COLO668 (cell line): ENCODE data around the gene COL15A1.

Experiments used
- DNase-seq: peaks from one replicate; lab custom pipeline; 2025; ENCODE audit not compliant: unreplicated experiment; lab: John Stamatoyannopoulos, UW

Gene COL15A1

GRCh38 chr9:99030610-99031109 lies 87.0 kb downstream of the COL15A1 start:
- DNase-seq, result no peak

DNA sequence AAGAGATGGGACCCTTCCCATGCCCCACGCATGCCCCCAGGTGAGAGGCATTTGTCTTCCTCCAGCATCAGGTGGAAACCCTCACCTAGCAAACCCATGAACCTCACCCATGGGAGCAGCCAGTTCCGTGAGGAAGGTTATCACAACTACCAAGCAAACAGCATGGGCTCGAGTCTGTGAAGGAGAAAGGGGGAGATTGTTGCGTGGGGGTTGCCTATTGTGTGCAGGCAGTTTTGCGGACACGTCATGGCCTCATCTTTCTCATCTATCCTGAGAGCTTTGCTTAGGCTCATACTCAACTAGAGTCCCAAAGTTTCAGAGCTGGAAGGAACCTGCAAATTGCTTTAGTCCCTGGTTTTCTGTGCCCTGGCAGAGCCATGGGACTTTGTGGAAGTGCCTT lies 87.6 kb downstream of the COL15A1 start:
- no peak for DNase-seq

- DNase-seq, result no peak
Observed at GRCh38 chr9:99031994-99032393, 88.3 kb downstream of the COL15A1 start.

- no peak for DNase-seq
Observed at GRCh38 chr9:99034149-99034548, 90.4 kb downstream of the COL15A1 start.

DNA sequence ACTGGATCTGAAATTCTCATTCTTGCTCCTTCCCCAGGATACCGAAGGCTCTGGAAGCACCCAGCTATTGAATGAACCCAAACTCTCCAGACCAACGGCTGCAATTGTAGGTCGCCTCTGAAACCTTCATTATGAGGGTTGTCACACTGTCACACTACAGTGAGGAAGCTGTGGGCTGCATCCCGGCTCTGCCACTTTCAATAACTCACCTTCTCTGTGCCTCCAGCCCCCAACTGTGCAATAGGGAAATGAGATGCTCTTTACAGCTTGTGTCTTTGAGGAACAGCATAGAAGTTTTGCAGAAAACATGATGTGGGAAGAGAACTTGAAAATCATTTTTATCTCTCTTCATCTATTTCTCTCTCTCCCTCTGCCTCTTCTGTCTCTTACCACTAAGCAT lies 91.6 kb downstream of the COL15A1 start:
- DNase-seq, result no peak

GRCh38 chr9:99037769-99038483 lies 94.2 kb downstream of the COL15A1 start:
- DNase-seq, result no peak

- DNase-seq, result no peak
Observed at GRCh38 chr9:99038484-99038820, 94.7 kb downstream of the COL15A1 start.

GRCh38 chr9:99039505-99040182 lies 95.9 kb downstream of the COL15A1 start:
- DNase-seq, result no peak

DNA sequence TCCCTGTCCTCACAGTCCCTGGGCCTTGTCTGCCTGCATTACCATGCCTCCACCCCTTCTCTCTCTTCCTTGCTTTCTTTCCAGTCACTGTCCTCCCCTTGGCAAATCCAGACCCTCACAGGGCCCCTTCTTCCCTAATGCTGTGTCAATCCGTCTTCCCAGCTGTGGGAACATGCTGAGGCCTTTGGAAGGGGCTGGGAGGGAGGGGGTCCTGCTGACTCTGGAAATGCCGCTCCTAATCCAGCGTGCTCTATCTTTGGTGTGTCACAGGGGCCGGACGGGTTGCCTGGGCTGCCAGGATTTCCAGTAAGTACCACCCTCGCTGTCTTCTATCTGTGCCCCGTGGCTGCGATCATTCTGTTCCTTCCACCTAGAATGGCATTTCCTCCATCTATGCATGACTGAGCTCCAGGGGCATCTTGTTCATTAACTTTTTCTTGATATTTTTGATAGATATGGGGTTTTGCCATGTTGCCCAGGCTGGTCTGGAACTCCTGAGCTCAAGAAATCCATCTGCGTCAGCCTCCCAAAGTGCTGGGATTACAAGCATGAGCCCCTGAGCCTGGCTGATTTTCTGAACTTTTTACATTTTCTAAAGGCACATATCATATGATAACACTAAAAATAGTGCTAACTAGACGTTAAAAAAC lies 96.7 kb downstream of the COL15A1 start:
- no peak for DNase-seq

- DNase-seq, result no peak
Observed at GRCh38 chr9:99040911-99041582, 97.3 kb downstream of the COL15A1 start.

DNA sequence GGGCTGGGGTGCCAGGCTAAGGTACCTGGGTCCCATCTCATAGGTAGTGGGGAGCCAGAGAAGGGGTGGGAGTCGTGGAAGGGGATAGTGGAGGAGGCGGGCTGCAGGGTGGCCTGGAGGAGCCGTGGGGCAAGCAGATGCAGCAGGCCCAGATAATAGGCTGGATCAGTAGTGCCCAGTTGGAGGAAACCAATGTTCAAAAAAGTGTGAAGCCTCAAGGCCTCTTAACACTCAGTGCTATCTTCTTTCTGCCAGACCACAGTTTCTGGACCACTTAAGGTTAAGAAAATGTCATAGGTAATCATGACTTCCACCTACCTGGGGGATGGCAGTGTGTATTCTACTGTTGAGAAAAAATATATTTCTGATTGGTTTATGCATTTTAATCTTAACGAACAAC lies 97.9 kb downstream of the COL15A1 start:
- DNase-seq, result no peak

- no peak for DNase-seq
Observed at GRCh38 chr9:99042620-99043019, 98.9 kb downstream of the COL15A1 start.

DNA sequence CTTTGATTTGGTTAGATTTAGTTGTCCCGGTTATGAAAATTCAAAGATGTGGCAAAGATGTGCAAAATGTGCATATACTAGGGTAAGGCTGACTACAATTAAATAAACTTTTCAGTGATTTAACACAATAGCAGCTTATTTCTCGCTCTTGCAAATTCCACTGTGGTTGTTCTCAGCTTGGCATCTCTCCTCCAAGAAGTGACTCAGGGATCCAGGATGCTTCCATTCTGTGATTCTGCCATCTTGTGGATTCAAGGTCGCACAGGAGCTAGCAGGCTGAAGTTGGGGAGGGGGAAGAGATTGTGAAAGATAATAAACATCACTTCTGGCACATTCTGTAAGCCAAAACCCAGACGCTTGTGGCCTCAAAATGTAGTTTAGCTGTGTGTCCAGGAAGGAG lies 101.1 kb downstream of the COL15A1 start:
- DNase-seq, result no peak

- no peak for DNase-seq
Observed at GRCh38 chr9:99046068-99046467, 102.4 kb downstream of the COL15A1 start.

DNA sequence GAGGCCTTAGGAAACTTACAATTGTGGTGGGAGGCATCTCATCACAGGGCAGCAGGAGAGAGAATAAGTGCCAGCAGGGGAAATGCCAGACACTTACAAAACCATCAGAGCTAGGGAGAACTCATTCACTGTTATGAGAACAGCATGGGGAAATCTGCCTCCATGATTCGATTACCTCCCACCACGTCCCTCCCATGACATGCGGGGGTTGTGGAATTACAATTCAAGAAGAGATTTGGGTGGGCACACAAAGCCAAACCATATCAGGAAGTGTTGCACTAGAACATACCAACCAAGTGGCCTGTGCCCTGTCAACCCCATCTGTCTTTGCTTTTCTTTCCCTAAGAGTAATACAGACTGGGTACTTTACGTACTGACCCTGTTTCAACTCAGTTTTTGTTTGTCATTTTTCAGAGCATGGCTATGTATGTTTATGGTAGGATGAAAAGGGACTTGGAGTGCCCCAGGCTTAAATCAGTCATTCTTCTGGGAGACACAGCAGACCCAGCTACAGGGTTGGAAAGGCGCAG lies 102.9 kb downstream of the COL15A1 start:
- DNase-seq, result no peak

GRCh38 chr9:99049228-99049627 lies 105.5 kb downstream of the COL15A1 start:
- DNase-seq, result no peak

GRCh38 chr9:99049641-99050040 lies 105.9 kb downstream of the COL15A1 start:
- DNase-seq, result no peak

GRCh38 chr9:99050292-99050911 lies 106.7 kb downstream of the COL15A1 start:
- peak; percentile 18 for DNase-seq

- no peak for DNase-seq
Observed at GRCh38 chr9:99050924-99051323, 107.2 kb downstream of the COL15A1 start.

DNA sequence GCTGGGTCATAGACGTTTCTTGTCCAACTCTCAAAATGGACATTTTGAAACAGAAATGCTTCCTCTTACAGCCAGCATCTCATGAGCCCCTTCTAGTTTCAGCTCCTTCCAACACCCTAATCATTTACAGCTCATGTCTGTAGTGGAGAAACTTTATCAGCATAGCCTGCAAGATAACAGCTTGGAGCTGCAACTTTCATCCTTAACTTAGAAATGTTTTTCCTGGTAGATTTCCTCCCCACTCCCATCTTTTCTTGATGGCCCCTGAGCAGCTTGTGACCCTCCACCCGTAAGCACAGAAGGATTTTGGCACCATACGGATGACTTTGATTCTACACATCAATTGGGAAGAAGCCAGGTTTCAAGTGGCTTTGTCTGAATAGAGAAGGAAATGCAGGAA lies 107.7 kb downstream of the COL15A1 start:
- DNase-seq, result no peak

- DNase-seq, result no peak
Observed at GRCh38 chr9:99051851-99052250, 108.1 kb downstream of the COL15A1 start.
